Fibroblast of lung (primary cell): ENCODE data around the gene HSF2BP. TPM values are rescaled to one million over a fixed set of nuclear protein-coding genes. Genes with fewer than 3 reads are reported as not detected.

ENCODE experiments used
- DNase-seq, 2 donors: peaks; one replicate each; pipeline versions ENCODE4 v3.0.0 to v3.0.0-alpha.2; 2010; ENCODE audit warnings: low read depth in 2 of 2
- H2AFZ ChIP-seq: 2 replicates; pipeline ENCODE4 v1.5.1; 2012; ENCODE audit warnings: low read length, control low read depth, inconsistent platforms
- H3K27ac ChIP-seq: 2 replicates; pipeline ENCODE4 v1.5.1; 2011; ENCODE audit warnings: low read length, control low read depth; ENCODE audit not compliant: insufficient read depth
- H3K27me3 ChIP-seq: 2 replicates; pipeline ENCODE4 v1.5.1; 2011; ENCODE audit warnings: mild to moderate bottlenecking, low read length; ENCODE audit not compliant: control insufficient read depth, insufficient read depth
- H3K36me3 ChIP-seq: 2 replicates; pipeline ENCODE4 v1.5.1; 2011; ENCODE audit warnings: low read length; ENCODE audit not compliant: control insufficient read depth, insufficient read depth
- H3K4me1 ChIP-seq: 2 replicates; pipeline ENCODE4 v1.5.1; 2011; ENCODE audit warnings: low read length; ENCODE audit not compliant: control insufficient read depth, insufficient read depth; ENCODE audit errors: extremely low read depth
- H3K4me2 ChIP-seq: 2 replicates; pipeline ENCODE4 v1.5.1; 2011; ENCODE audit warnings: low read length, control low read depth; ENCODE audit not compliant: insufficient read depth; ENCODE audit errors: extremely low read depth
- H3K4me3 ChIP-seq, 4 experiments: fragments of 200-600 bp in 1 of 4; sonication (generic) in 1 of 4; replicated peaks in 1 of 4; 2 replicates each; pipeline ENCODE4 v1.5.1; 2011 to 2016; ENCODE audit warnings: low read length in 4 of 4, low read depth in 3 of 4, mild to moderate bottlenecking in 3 of 4, control low read depth in 2 of 4, inconsistent platforms in 1 of 4, mixed read lengths in 1 of 4; ENCODE audit not compliant: insufficient read depth in 1 of 4; ENCODE audit errors: control extremely low read depth in 1 of 4
- H3K79me2 ChIP-seq: 2 replicates; pipeline ENCODE4 v1.5.1; 2012; ENCODE audit warnings: mild to moderate bottlenecking, low read length, inconsistent platforms; ENCODE audit not compliant: control insufficient read depth, insufficient read depth
- H3K9ac ChIP-seq: 2 replicates; pipeline ENCODE4 v1.5.1; 2011; ENCODE audit warnings: mild to moderate bottlenecking, low read length, control low read depth; ENCODE audit not compliant: insufficient read depth
- H3K9me3 ChIP-seq: 2 replicates; pipeline ENCODE4 v1.5.1; 2012; ENCODE audit warnings: low read depth, low read length; ENCODE audit not compliant: control insufficient read depth, insufficient read depth
- H4K20me1 ChIP-seq: 2 replicates; pipeline ENCODE4 v1.5.1; 2011; ENCODE audit warnings: low read length; ENCODE audit not compliant: control insufficient read depth, insufficient read depth; ENCODE audit errors: extremely low read depth
- EZH2 ChIP-seq: IDR thresholded peaks from 2 replicates; pipeline ENCODE4 v1.5.1; 2012; ENCODE audit warnings: low read length, control low read depth, mild to moderate bottlenecking; ENCODE audit errors: missing control alignments
- polyA plus RNA-seq, 2 donors: library from polyadenylated mRNA; depleted of rRNA in 1 of 2; stranded (reverse) in 1 of 2; unstranded in 1 of 2; fragments of >200 nt; gene quantifications; 2 replicates each; pipeline ENCODE4 v1.2.1, GENCODE V29; 2011 to 2012; ENCODE audit warnings: missing spikeins in 1 of 2
- total RNA-seq: library from RNA; depleted of rRNA; stranded (reverse); fragments of >200 nt; gene quantifications from 2 replicates; pipeline ENCODE4 v1.2.1, GENCODE V29; 2014
- TF ChIP-seq, protein P1 (sequence below), 2 donors: IDR thresholded peaks in 1 of 2; conservative IDR thresholded peaks in 1 of 2; 1 replicate in 1 of 2; 2 replicates in 1 of 2; pipeline ENCODE4 v1.5.1; 2011 to 2012; ENCODE audit warnings: low read length in 2 of 2, control low read depth in 1 of 2, inconsistent platforms in 1 of 2, low read depth in 1 of 2, mild to moderate bottlenecking in 1 of 2

The HSF2BP gene
- total and polyA plus RNA-seq, 2 donors (not counting 1 experiment from before 2014, with no cell fraction given), result 0.70 to 1.2 TPM

DNA sequence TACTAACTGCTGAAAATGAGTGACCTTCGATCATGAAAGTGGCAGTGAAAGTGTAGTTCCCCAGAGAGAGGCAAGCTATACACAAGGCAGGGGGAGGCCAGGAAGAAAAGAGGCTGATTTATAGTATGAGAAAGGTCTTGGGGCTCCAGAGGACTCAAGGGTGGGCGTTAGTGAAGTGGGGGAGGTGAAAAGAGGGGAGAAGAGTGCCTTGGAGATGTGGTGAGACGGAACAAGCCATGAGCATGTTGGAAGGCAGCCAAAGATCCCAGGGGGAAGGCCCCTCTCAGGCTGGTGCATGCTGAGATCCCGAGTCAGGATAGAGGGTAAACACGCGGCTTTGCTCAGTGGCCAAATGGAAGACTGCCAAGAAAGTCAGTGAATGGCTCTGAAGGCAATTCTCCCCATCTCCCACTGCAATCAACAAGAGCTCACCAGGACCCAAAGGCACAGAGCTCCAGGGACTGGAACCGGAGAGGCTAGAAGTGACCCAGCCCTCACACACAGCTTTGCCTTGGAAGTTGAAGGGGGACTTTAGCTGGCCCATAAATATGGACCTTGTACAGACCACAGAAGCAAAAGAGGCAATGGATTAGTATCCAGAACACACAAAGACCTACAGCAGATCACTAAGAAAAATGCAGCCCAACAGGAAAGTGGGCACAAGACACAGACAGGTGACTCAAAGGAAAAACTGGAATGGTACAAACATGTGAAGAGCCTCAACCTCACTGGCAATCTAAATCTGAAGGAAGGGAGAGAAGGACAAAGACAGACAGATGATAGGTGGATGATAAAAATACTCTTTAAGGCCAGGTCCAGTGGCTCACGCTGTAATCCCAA, 49.6 kb downstream of the HSF2BP start:
- no peak overlapping the region for H3K4me2 ChIP-seq
- DNase-seq, result peak; percentile 82 to 88

GRCh38 chr21:43608664-43609063, 50.6 kb downstream of the HSF2BP start:
- Histone ChIP-seq H4K20me1 (no peaks in the 10 kb centered on the region), H3K4me3 (no peak overlapping the region), H2AFZ (no peak overlapping the region), H3K4me1 (peaks cover 7% of the 10 kb centered on the region), H3K27me3 (no peaks in the 10 kb centered on the region), H3K27ac (no peak overlapping the region), H3K4me2 (no peak overlapping the region), H3K9ac (no peak overlapping the region), H3K9me3 (no peaks in the 10 kb centered on the region), H3K36me3 (no peaks in the 10 kb centered on the region), H3K79me2 (no peaks in the 10 kb centered on the region)
- TF ChIP-seq, protein P1, sequence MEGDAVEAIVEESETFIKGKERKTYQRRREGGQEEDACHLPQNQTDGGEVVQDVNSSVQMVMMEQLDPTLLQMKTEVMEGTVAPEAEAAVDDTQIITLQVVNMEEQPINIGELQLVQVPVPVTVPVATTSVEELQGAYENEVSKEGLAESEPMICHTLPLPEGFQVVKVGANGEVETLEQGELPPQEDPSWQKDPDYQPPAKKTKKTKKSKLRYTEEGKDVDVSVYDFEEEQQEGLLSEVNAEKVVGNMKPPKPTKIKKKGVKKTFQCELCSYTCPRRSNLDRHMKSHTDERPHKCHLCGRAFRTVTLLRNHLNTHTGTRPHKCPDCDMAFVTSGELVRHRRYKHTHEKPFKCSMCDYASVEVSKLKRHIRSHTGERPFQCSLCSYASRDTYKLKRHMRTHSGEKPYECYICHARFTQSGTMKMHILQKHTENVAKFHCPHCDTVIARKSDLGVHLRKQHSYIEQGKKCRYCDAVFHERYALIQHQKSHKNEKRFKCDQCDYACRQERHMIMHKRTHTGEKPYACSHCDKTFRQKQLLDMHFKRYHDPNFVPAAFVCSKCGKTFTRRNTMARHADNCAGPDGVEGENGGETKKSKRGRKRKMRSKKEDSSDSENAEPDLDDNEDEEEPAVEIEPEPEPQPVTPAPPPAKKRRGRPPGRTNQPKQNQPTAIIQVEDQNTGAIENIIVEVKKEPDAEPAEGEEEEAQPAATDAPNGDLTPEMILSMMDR (conservative IDR thresholded peaks at IDR 0.05 in 1 of 2, IDR thresholded peaks at IDR 0.05 in 1 of 2; ENCODE audit: low read depth in 1 of 2, low read length in 2 of 2), result no peak
- TF ChIP-seq EZH2, result no peak
- no peak for DNase-seq

More for the DNA sequence above, 49.6 kb downstream of the HSF2BP start:
- Histone ChIP-seq H4K20me1 (no peaks in the 10 kb centered on the region), H3K4me1 (peaks cover 3% of the 10 kb centered on the region), H3K27ac (no peak overlapping the region), H2AFZ (no peak overlapping the region), H3K9ac (no peak overlapping the region), H3K27me3 (no peaks in the 10 kb centered on the region), H3K9me3 (no peaks in the 10 kb centered on the region), H3K36me3 (no peaks in the 10 kb centered on the region), H3K79me2 (no peaks in the 10 kb centered on the region), H3K4me3 (no peak overlapping the region)
- no peak for TF ChIP-seq EZH2
- TF ChIP-seq, protein P1 (conservative IDR thresholded peaks at IDR 0.05 in 1 of 2, IDR thresholded peaks at IDR 0.05 in 1 of 2; ENCODE audit: low read depth in 1 of 2, low read length in 2 of 2), result no peak

DNA sequence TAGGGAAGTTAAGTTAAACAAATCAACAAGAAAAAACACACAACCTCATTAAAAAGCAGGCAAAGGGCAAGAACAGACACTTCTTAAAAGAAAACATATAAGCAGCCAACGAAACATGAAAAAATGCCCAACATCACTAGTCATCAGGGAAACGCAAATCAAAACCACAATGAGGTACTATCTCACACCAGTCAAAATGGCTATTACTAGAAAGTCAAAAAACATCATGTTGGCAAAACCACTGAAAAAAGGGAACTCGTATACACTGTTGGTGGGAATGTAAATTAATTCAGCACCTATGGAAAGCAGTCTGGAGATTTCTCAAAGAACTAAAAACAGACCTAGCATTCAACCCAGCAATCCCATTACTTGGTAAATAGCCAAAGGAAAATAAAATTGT, 51.1 kb downstream of the HSF2BP start:
- H3K4me3 ChIP-seq, result no peak overlapping the region
- H3K9me3 ChIP-seq, result no peaks in the 10 kb centered on the region
- no peak overlapping the region for H3K4me2 ChIP-seq
- peak; percentile 87 to 92 for DNase-seq
- H2AFZ ChIP-seq, result no peak overlapping the region
- no peak overlapping the region for H3K27ac ChIP-seq
- H4K20me1 ChIP-seq, result no peaks in the 10 kb centered on the region
- H3K79me2 ChIP-seq, result no peaks in the 10 kb centered on the region
- H3K4me1 ChIP-seq, result peaks cover 10% of the 10 kb centered on the region
- TF ChIP-seq, protein P1 (conservative IDR thresholded peaks at IDR 0.05 in 1 of 2, IDR thresholded peaks at IDR 0.05 in 1 of 2; ENCODE audit: low read depth in 1 of 2, low read length in 2 of 2), result no peak
- no peak for TF ChIP-seq EZH2
- H3K27me3 ChIP-seq, result no peaks in the 10 kb centered on the region
- H3K9ac ChIP-seq, result no peak overlapping the region
- H3K36me3 ChIP-seq, result no peaks in the 10 kb centered on the region
